ENCODE measurements around the gene TJAP1. TPM values are rescaled to one million over a fixed set of nuclear protein-coding genes. Genes with fewer than 3 reads are reported as not detected.

The TJAP1 gene
- total and polyA plus RNA-seq, 12 donors = 13.0 to 29.7 (median 19.6) TPM

GRCh38 chr6:43435682-43436437 lies 41.5 kb upstream of the TJAP1 start:
- no peak for TF ChIP-seq CTCF (IDR thresholded peaks at IDR 0.05)
- H3K27ac ChIP-seq = peak overlapping the region in 2 of 10 donors; percentile 27 to 42
- no peaks in the 10 kb centered on the region for H3K27me3 ChIP-seq
- H3K9me3 ChIP-seq = no peaks in the 10 kb centered on the region
- H3K36me3 ChIP-seq = peaks cover 0 to 92% (median 9%) of the 10 kb centered on the region in 9 donors
- peaks cover 0 to 42% (median 24%) of the 10 kb centered on the region in 9 donors for H3K4me1 ChIP-seq
- ATAC-seq (no peak), DNase-seq (no peak)
- intact Hi-C loops (cut with DNase I) = no loop called here
- 81 to 85% methylated on average over 9 of the region's 9 CpGs for WGBS, 2 donors
- no peak overlapping the region for H3K4me3 ChIP-seq

- Histone ChIP-seq H3K9me3 (no peaks in the 10 kb centered on the region), H3K27me3 (no peaks in the 10 kb centered on the region), H3K36me3 (peaks cover 0 to 92% (median 16%) of the 10 kb centered on the region in 9 donors), H3K4me1 (peaks cover 0 to 42% (median 24%) of the 10 kb centered on the region in 9 donors), H3K27ac (peak overlapping the region in 4 of 10 donors; percentile 7 to 42 (median 34)), H3K4me3 (no peak overlapping the region)
- intact Hi-C loops (cut with DNase I) = no loop called here
- TF ChIP-seq CTCF (IDR thresholded peaks at IDR 0.05) = no peak
- peak in 6 of 8 donors; percentile 7 to 69 (median 55) for ATAC-seq
- no peak for DNase-seq
- 46 to 48% methylated on average over 5 of the region's 5 CpGs for WGBS, 2 donors
These were observed 40.6 kb upstream of the TJAP1 start for GRCh38 chr6:43436577-43437282.

- DNase-seq = no peak
- TF ChIP-seq CTCF (IDR thresholded peaks at IDR 0.05) = no peak
- H3K9me3 ChIP-seq = no peaks in the 10 kb centered on the region
- intact Hi-C loops (cut with DNase I) = no loop called here
- H3K27me3 ChIP-seq = no peaks in the 10 kb centered on the region
- peaks cover 0 to 92% (median 26%) of the 10 kb centered on the region in 9 donors for H3K36me3 ChIP-seq
- ATAC-seq = no peak
- no peak overlapping the region for H3K4me3 ChIP-seq
- H3K4me1 ChIP-seq = peaks cover 0 to 42% (median 24%) of the 10 kb centered on the region in 9 donors
- 72% methylated on average over 4 of the region's 4 CpGs for WGBS, 2 donors
- H3K27ac ChIP-seq = no peak overlapping the region
These were observed 39.7 kb upstream of the TJAP1 start for GRCh38 chr6:43437700-43438099.

GRCh38 chr6:43442935-43443334 lies 34.4 kb upstream of the TJAP1 start:
- Histone ChIP-seq H3K9me3 (no peaks in the 10 kb centered on the region), H3K27me3 (no peaks in the 10 kb centered on the region), H3K4me1 (no peaks in the 10 kb centered on the region), H3K27ac (no peak overlapping the region), H3K4me3 (no peak overlapping the region), H3K36me3 (peaks cover 0 to 100% (median 63%) of the 10 kb centered on the region in 9 donors)
- WGBS, 2 donors = 93 to 94% methylated on average over 14 of the region's 14 CpGs
- DNase-seq (no peak), ATAC-seq (no peak)
- intact Hi-C loops (cut with DNase I) = no loop called here
- no peak for TF ChIP-seq CTCF (IDR thresholded peaks at IDR 0.05)

Measured in heart right ventricle (tissue), 16 donors.